ENCODE measurements around the gene HOGA1. TPM values are rescaled to one million over a fixed set of nuclear protein-coding genes. Genes with fewer than 3 reads are reported as not detected.
A peak's percentile ranks its signal among the peaks of the same experiment; 100 is the strongest.
"Not testable (repeated sequence)": the region's sequence is repeated elsewhere in the genome, so short reads cannot be mapped to it uniquely, and the experiment has no call there.

Gene HOGA1
- total and polyA plus RNA-seq, 2 of the 13 experiments (the other 11 are each of a cell fraction or from before 2014, with no cell fraction given) = 7.6 to 19.5 TPM

DNA sequence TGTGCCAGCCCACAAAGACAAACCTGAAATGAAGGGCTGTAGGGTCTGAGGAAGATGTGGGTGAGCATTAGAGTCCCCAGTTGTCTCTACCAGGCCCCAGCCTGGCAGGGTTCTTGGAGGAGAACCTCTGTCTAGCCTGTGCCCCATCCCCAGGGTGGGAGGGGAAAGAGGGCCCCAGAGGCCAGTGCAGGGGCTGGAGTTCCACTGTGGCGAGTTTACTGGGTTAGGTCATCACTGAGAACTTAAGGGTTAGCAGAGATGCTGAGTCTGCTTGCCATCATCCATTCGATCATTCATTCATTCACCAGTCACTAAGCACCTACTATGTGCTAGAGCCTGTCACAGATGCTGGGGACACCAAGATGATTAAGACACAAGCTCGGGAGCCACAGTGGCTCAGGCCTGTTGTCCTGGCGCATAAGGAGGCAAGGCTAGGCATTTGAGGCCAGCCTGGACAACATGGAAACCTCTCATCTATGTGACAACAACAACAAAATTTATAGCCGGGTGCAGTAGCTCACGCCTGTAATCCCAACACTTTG lies 9.0 kb upstream of the HOGA1 start:
- intact Hi-C loops (cut with micrococcal nuclease; ENCODE audit: unreplicated experiment) = loop anchor here (1.0 kb wide), 1 partner anchor 41 kb away; no protein-coding TSS in a partner anchor
- no peak overlapping the region for H3K27ac ChIP-seq (ENCODE audit: extremely low read length, insufficient read depth, low read length)
- H4K20me1 ChIP-seq (ENCODE audit: insufficient read depth, low read length) = no peaks in the 10 kb centered on the region
- CTCF ChIA-PET (ENCODE audit: low intra/inter-chr PET ratio, low total read pairs) = no interaction called here
- H3K4me3 ChIP-seq (replicated peaks in 1 of 3; ENCODE audit: insufficient read depth in 1 of 3, low read depth in 2 of 3, low read length in 3 of 3) = no peak overlapping the region
- H3K4me2 ChIP-seq (ENCODE audit: low read depth, low read length) = no peak overlapping the region
- no peak for DNase-seq (ENCODE audit: low spot score)
- H3K79me2 ChIP-seq (ENCODE audit: insufficient read depth, low read length) = no peaks in the 10 kb centered on the region
- 44% methylated on average over 6 of the region's 6 CpGs for WGBS (ENCODE audit: low lambda C conversion rate)
- no peak for ATAC-seq
- in situ Hi-C loops (cut with HindIII; ENCODE audit: extremely low pct_ligation_motif_present, low pct_unique_long_range_greater_than_20kb) = no loop called here
- no TSS peak for BruUV-seq (replicated peaks)
- no peaks in the 10 kb centered on the region; a peak in 1 of 5 replicates for H3K36me3 ChIP-seq (replicated peaks in 1 of 2; ENCODE audit: control insufficient read depth in 1 of 2, insufficient read depth in 2 of 2, low read length in 2 of 2)
- POLR2A ChIA-PET = interaction anchor here (1.6 to 2.3 kb wide), 2 partner anchors 9 to 22 kb away, joined by 3 to 14 read pairs; partner anchors contain the start of gene HOGA1
- H3K27me3 ChIP-seq (ENCODE audit: control insufficient read depth in 1 of 2, insufficient read depth in 2 of 2, low read length in 2 of 2) = peaks cover 0 to 2% of the 10 kb centered on the region in 2 experiments; a peak in 1 of 5 replicates
- no peak overlapping the region for H2AFZ ChIP-seq (ENCODE audit: low read length)
- TF ChIP-seq, protein P1, sequence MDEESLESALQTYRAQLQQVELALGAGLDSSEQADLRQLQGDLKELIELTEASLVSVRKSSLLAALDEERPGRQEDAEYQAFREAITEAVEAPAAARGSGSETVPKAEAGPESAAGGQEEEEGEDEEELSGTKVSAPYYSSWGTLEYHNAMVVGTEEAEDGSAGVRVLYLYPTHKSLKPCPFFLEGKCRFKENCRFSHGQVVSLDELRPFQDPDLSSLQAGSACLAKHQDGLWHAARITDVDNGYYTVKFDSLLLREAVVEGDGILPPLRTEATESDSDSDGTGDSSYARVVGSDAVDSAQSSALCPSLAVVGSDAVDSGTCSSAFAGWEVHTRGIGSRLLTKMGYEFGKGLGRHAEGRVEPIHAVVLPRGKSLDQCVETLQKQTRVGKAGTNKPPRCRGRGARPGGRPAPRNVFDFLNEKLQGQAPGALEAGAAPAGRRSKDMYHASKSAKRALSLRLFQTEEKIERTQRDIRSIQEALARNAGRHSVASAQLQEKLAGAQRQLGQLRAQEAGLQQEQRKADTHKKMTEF (CRISPR knock-in tag; IDR thresholded peaks at IDR 0.05) = no peak
- TF ChIP-seq ZKSCAN1 (IDR thresholded peaks at IDR 0.05; ENCODE audit: low read length) = peak; percentile 79
- FAIRE-seq = no peak
- no peaks in the 10 kb centered on the region for H3K9me3 ChIP-seq (ENCODE audit: low read length)
- H3K9ac ChIP-seq (ENCODE audit: insufficient read depth, low read depth, low read length) = no peak overlapping the region
- H3K4me1 ChIP-seq (ENCODE audit: insufficient read depth, low read length) = peaks cover 17% of the 10 kb centered on the region

DNA sequence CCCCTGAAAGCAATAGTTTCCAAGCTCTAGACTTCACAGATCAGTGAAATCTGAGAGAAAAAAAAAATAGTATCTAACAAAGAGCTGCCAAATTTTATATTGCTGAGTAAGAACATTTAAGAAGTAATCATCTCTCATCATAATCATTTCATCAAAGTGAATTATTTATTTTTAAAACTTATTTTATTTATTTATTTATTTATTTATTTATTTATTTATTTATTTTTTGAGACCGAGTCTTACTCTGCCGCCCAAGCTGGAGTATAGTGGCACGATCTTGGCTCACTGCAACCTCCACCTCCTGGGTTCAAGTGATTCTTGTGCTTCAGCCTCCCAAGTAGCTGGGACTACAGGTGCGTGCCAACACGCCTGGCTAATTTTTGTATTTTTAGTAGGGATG lies 7.7 kb upstream of the HOGA1 start:
- BruUV-seq (replicated peaks); H3K9me3 ChIP-seq (ENCODE audit: low read length); POLR2A ChIA-PET; H3K4me2 ChIP-seq (ENCODE audit: low read depth, low read length); intact Hi-C loops (cut with micrococcal nuclease; ENCODE audit: unreplicated experiment); H3K4me3 ChIP-seq (replicated peaks in 1 of 3; ENCODE audit: insufficient read depth in 1 of 3, low read depth in 2 of 3, low read length in 3 of 3); H3K79me2 ChIP-seq (ENCODE audit: insufficient read depth, low read length); H3K27ac ChIP-seq (ENCODE audit: extremely low read length, insufficient read depth, low read length); DNase-seq (ENCODE audit: low spot score); CTCF ChIA-PET (ENCODE audit: low intra/inter-chr PET ratio, low total read pairs); ATAC-seq; H3K9ac ChIP-seq (ENCODE audit: insufficient read depth, low read depth, low read length); in situ Hi-C loops (cut with HindIII; ENCODE audit: extremely low pct_ligation_motif_present, low pct_unique_long_range_greater_than_20kb); H3K36me3 ChIP-seq (replicated peaks in 1 of 2; ENCODE audit: control insufficient read depth in 1 of 2, insufficient read depth in 2 of 2, low read length in 2 of 2); H2AFZ ChIP-seq (ENCODE audit: low read length); H4K20me1 ChIP-seq (ENCODE audit: insufficient read depth, low read length); FAIRE-seq: not testable (repeated sequence)
- WGBS (ENCODE audit: low lambda C conversion rate) = 60% methylated on average over 5 of the region's 5 CpGs
- peaks cover 17% of the 10 kb centered on the region for H3K4me1 ChIP-seq (ENCODE audit: insufficient read depth, low read length)
- peaks cover 0 to 12% of the 10 kb centered on the region in 2 experiments; a peak in 1 of 5 replicates for H3K27me3 ChIP-seq (ENCODE audit: control insufficient read depth in 1 of 2, insufficient read depth in 2 of 2, low read length in 2 of 2)
- peak in 1 of 2 experiments; percentile 44; a peak in 1 of 4 replicates for TF ChIP-seq MAFK (conservative IDR thresholded peaks at IDR 0.05 in 1 of 2, IDR thresholded peaks at IDR 0.05 in 1 of 2; ENCODE audit: low read length in 2 of 2)

Data from HepG2 (cell line).